Measurements from ENCODE around the gene VKORC1.

DNA sequence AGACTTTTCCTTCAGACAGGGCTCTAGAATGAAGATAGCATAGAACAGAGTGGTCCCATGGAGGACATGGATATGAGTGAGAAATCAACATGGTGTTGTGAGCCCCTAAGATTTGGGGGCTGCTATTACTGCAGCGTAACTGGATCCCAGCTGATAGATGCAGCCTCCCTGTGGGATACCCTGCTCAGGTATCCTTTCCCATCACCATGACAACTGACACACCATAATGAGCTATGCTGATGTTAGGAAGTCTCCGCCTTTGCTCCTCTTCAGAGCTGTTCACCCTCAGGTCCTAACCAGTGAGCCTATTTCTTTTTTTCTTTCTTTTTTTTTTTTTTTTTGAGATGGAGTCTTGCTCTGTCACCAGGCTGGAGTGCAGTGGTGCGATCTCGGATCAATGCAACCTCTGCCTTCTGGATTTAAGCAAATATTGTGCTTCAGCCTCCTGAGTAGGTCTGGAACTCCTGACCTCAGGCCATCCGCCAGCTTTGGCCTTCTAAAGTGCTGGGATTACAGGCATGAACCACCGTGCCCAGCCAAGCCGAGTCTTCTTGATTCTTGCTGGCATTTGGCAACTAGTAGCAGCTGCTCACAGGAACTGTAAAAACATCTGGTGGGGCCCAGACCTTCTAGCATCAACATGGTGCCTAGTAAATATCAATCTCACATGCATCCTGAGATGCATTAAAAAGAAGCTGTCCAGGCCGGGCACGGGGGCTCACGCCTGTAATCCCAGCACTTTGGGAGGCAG is 44.1 kb downstream of the VKORC1 start:
- TF ChIP-seq POLR2A (IDR thresholded peaks at IDR 0.05; ENCODE audit: low read depth, low read length) (no peak), POLR2AphosphoS5 (IDR thresholded peaks at IDR 0.05; ENCODE audit: low read depth, low read length) (no peak), TAF1 (IDR thresholded peaks at IDR 0.05; ENCODE audit: borderline replicate concordance, low read depth, low read length) (no peak)

Data from GM12892 (cell line).